Vagina (tissue), 2 donors: ENCODE results near the gene ZNF547.

ENCODE experiments used
- POLR2AphosphoS5 ChIP-seq, 2 donors: sonication (generic); formaldehyde crosslinking; IDR thresholded peaks; one replicate each; pipeline ENCODE4 v1.9.0; 2017; ENCODE audit warnings: antibody characterized with exemption in 2 of 2, mild to moderate bottlenecking in 2 of 2, low read depth in 1 of 2; ENCODE audit not compliant: insufficient read depth in 1 of 2
- TF ChIP-seq, protein P1 (sequence below), 3 experiments: fragments of 450-650 bp in 2 of 3; fragments of 200-600 bp in 1 of 3; sonication (generic) in 1 of 3; IDR thresholded peaks; one replicate each; pipeline ENCODE4 v1.5.1; 2017 to 2019; ENCODE audit warnings: antibody characterized with exemption in 3 of 3, mild to moderate bottlenecking in 2 of 3, moderate library complexity in 2 of 3

DNA sequence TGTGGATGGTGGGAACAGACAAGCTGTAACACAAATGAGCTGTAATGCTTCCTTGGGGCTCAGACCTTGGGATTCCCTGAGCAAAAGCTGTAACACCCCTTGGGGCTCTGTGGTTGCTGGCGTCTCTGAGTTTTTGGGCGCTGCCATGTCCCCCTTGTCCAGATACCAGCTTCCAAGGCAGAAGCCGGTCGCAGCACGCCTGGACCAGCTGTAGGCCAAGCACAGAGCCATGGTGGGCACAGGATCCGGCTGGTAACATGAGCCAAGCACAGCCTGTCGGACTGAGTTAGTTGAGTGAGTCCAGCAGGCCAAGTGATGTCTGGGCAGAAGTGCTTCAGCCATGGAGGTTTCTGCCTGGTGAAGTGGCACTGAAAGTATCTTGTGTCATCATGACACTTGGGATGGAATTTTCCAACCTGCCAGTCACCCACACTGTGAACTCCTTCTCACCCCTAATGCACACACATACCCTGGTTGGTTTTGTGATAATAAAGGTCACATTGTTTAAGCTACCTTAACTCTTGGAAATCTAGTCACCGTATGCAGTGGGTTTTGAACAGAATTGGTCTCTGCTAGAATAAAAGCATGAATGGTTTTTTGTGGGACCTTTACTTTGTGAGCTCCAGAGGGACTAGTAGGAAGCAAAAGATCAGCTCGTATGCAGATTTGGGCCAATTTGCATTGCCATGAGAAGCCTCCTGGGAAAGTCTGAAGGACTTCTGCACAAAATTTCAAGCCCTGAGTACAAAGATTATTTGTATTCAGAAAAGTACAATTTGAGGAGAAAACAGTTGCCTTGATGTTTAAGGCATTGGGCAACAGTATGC lies 40.6 kb downstream of the ZNF547 start:
- no peak for TF ChIP-seq POLR2AphosphoS5 (IDR thresholded peaks at IDR 0.05; ENCODE audit: insufficient read depth in 1 of 2, low read depth in 1 of 2)
- TF ChIP-seq, protein P1, sequence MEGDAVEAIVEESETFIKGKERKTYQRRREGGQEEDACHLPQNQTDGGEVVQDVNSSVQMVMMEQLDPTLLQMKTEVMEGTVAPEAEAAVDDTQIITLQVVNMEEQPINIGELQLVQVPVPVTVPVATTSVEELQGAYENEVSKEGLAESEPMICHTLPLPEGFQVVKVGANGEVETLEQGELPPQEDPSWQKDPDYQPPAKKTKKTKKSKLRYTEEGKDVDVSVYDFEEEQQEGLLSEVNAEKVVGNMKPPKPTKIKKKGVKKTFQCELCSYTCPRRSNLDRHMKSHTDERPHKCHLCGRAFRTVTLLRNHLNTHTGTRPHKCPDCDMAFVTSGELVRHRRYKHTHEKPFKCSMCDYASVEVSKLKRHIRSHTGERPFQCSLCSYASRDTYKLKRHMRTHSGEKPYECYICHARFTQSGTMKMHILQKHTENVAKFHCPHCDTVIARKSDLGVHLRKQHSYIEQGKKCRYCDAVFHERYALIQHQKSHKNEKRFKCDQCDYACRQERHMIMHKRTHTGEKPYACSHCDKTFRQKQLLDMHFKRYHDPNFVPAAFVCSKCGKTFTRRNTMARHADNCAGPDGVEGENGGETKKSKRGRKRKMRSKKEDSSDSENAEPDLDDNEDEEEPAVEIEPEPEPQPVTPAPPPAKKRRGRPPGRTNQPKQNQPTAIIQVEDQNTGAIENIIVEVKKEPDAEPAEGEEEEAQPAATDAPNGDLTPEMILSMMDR (IDR thresholded peaks at IDR 0.05): no peak
